ENCODE results near the gene TSPAN14. TPM values are rescaled to one million over a fixed set of nuclear protein-coding genes. Genes with fewer than 3 reads are reported as not detected.

The TSPAN14 gene
- total RNA-seq, 1 experiment from 2014 or later = 46.8 TPM

GRCh38 chr10:80502621-80503583 is 48.8 kb downstream of the TSPAN14 start:
- no peak overlapping the region; the same call in 1 of the 2 replicates for H3K14ac ChIP-seq (ENCODE audit: insufficient read depth, low read length)
- H4K8ac ChIP-seq (replicated peaks; ENCODE audit: insufficient read length, low read depth, low read length) = no peak overlapping the region
- H3K9me3 ChIP-seq (ENCODE audit: control insufficient read depth, low read depth, low read length) = no peaks in the 10 kb centered on the region
- H3T11ph ChIP-seq (ENCODE audit: low read length) = no peak overlapping the region
- H3K4me3 Mint-ChIP-seq = peak overlapping the region in 1 of 2 experiments; percentile 25; a peak in 2 of 5 replicates
- H2AFZ ChIP-seq (ENCODE audit: low read length) = no peak overlapping the region
- no peak overlapping the region for H2BK5ac ChIP-seq (ENCODE audit: insufficient read length, low read length)
- no peak overlapping the region for H3K18ac ChIP-seq (ENCODE audit: insufficient read length, low read depth, low read length)
- H4K5ac ChIP-seq (ENCODE audit: insufficient read length, low read depth, low read length) = no peak overlapping the region
- H3K79me1 ChIP-seq (ENCODE audit: insufficient read depth, low read depth, low read length, poor library complexity, severe bottlenecking) = no peaks in the 10 kb centered on the region
- no peak overlapping the region for H3K56ac ChIP-seq (ENCODE audit: insufficient read length, low read depth, low read length)
- no peak overlapping the region for H3K4me2 ChIP-seq (ENCODE audit: insufficient read depth, insufficient read length, low read length)
- peaks cover 4 to 11% (median 7%) of the 10 kb centered on the region in 3 experiments; a peak in 5 of 7 replicates for H3K36me3 Mint-ChIP-seq (ENCODE audit: insufficient read depth in 1 of 3, low read depth in 3 of 3)
- no peak overlapping the region for H3K9ac ChIP-seq (ENCODE audit: extremely low read depth, insufficient read length, low read length)
- no peaks in the 10 kb centered on the region for H3K27me3 Mint-ChIP-seq (ENCODE audit: low read depth)
- H2BK12ac ChIP-seq (ENCODE audit: insufficient read length, low read depth, low read length) = no peak overlapping the region
- no peak overlapping the region for H2BK120ac ChIP-seq (ENCODE audit: low read depth, low read length, poor library complexity, severe bottlenecking)
- no peak overlapping the region for H3K23ac ChIP-seq (ENCODE audit: insufficient read length, low read depth, low read length)
- no CpG with 5 or more reads among the region's 13 CpGs for WGBS (ENCODE audit: extremely low coverage, insufficient read length, low lambda C conversion rate)
- no peak for DNase-seq
- TF ChIP-seq, protein P1, sequence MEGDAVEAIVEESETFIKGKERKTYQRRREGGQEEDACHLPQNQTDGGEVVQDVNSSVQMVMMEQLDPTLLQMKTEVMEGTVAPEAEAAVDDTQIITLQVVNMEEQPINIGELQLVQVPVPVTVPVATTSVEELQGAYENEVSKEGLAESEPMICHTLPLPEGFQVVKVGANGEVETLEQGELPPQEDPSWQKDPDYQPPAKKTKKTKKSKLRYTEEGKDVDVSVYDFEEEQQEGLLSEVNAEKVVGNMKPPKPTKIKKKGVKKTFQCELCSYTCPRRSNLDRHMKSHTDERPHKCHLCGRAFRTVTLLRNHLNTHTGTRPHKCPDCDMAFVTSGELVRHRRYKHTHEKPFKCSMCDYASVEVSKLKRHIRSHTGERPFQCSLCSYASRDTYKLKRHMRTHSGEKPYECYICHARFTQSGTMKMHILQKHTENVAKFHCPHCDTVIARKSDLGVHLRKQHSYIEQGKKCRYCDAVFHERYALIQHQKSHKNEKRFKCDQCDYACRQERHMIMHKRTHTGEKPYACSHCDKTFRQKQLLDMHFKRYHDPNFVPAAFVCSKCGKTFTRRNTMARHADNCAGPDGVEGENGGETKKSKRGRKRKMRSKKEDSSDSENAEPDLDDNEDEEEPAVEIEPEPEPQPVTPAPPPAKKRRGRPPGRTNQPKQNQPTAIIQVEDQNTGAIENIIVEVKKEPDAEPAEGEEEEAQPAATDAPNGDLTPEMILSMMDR (conservative IDR thresholded peaks at IDR 0.05) = no peak
- no peaks in the 10 kb centered on the region for H3K9me3 Mint-ChIP-seq
- H3K23me2 ChIP-seq (ENCODE audit: insufficient read length, low read depth, low read length, poor library complexity, severe bottlenecking) = no peaks in the 10 kb centered on the region
- no peaks in the 10 kb centered on the region for H4K20me1 ChIP-seq (ENCODE audit: control insufficient read depth, insufficient read depth, insufficient read length)
- H3K27ac ChIP-seq (ENCODE audit: insufficient read length, low read depth, low read length) = no peak overlapping the region
- peaks cover 51 to 65% of the 10 kb centered on the region in 2 experiments for H3K4me1 Mint-ChIP-seq
- H3K4ac ChIP-seq (ENCODE audit: low read depth, low read length) = no peak overlapping the region
- H3K79me2 ChIP-seq (ENCODE audit: insufficient read depth, low read length) = no peaks in the 10 kb centered on the region
- H2BK15ac ChIP-seq (ENCODE audit: low read depth, low read length) = no peak overlapping the region
- H3K27me3 ChIP-seq (ENCODE audit: insufficient read depth, low read length) = no peaks in the 10 kb centered on the region
- peak overlapping the region; percentile 73 to 79 (median 78); a peak in 5 of 7 replicates for H3K27ac Mint-ChIP-seq
- H2BK20ac ChIP-seq (ENCODE audit: low read depth, low read length, poor library complexity, severe bottlenecking) = no peak overlapping the region
- H2AK5ac ChIP-seq (ENCODE audit: insufficient read length, low read length) = no peak overlapping the region
- peaks cover 4% of the 10 kb centered on the region; the same call in 1 of the 2 replicates for H3K4me1 ChIP-seq (ENCODE audit: insufficient read depth, low read length)
- no peak overlapping the region for H4K91ac ChIP-seq (ENCODE audit: insufficient read length, low read depth, low read length)
